HepG2 (cell line): ENCODE data around the gene NUDT3. TPM values are rescaled to one million over a fixed set of nuclear protein-coding genes. Genes with fewer than 3 reads are reported as not detected.

Experiments
- ARID2 ChIP-seq: sonication (generic); formaldehyde crosslinking; IDR thresholded peaks from 2 replicates; pipeline ENCODE4 v1.8.1; 2022; ENCODE audit warnings: mild to moderate bottlenecking, missing genetic modification reagents, borderline replicate concordance
- ASH2L ChIP-seq: fragments of 300-600, 200-600 bp; sonication (generic); IDR thresholded peaks from 2 replicates; pipeline ENCODE4 v1.7.0; 2017; ENCODE audit warnings: low read depth, mild to moderate bottlenecking, moderate library complexity, mixed read lengths, low read length; ENCODE audit not compliant: insufficient read length
- ATF4 ChIP-seq, 2 experiments: fragments of 450-650 bp in 1 of 2; sonication (generic) in 1 of 2; formaldehyde crosslinking; IDR thresholded peaks; 2 replicates each; pipeline versions ENCODE4 v1.5.0 to v1.8.0; 2020 to 2022; ENCODE audit warnings: mild to moderate bottlenecking in 1 of 2, missing genetic modification reagents in 1 of 2
- ATM ChIP-seq: fragments of 450-650 bp; IDR thresholded peaks from 2 replicates; pipeline ENCODE4 v1.7.1; 2017; ENCODE audit warnings: mild to moderate bottlenecking, borderline replicate concordance
- CCAR2 ChIP-seq: fragments of 200-400 bp; formaldehyde crosslinking; optimal IDR thresholded peaks from 2 replicates; pipeline ENCODE3; 2018; ENCODE audit warnings: low read depth, mild to moderate bottlenecking, low read length, moderate library complexity
- GZF1 ChIP-seq: sonication (generic); formaldehyde crosslinking; IDR thresholded peaks from 2 replicates; pipeline ENCODE4 v1.5.1; 2020; ENCODE audit warnings: mild to moderate bottlenecking, missing genetic modification reagents
- MZF1 ChIP-seq: sonication (generic); formaldehyde crosslinking; IDR thresholded peaks from 2 replicates; pipeline ENCODE4 v1.8.1; 2023; ENCODE audit warnings: mild to moderate bottlenecking, missing genetic modification reagents, borderline replicate concordance
- NCOA1 ChIP-seq: sonication (generic); formaldehyde crosslinking; IDR thresholded peaks from 2 replicates; pipeline ENCODE4 v1.9.0; 2021; ENCODE audit warnings: missing genetic modification reagents
- NFYB ChIP-seq: sonication (generic); formaldehyde crosslinking; IDR thresholded peaks from 2 replicates; pipeline ENCODE4 v1.4.0; 2020; ENCODE audit warnings: missing genetic modification reagents
- PRMT3 ChIP-seq: sonication (generic); formaldehyde crosslinking; IDR thresholded peaks from 2 replicates; pipeline ENCODE4 v1.8.1; 2022; ENCODE audit warnings: low read depth, mild to moderate bottlenecking, moderate library complexity, missing genetic modification reagents, borderline replicate concordance
- RBFOX2 ChIP-seq: fragments of 200-400 bp; formaldehyde crosslinking; IDR thresholded peaks from 2 replicates; pipeline ENCODE4 v1.6.1; 2017; ENCODE audit warnings: low read depth, mild to moderate bottlenecking, low read length
- SRSF9 ChIP-seq: fragments of 200-400 bp; formaldehyde crosslinking; IDR thresholded peaks from 2 replicates; pipeline ENCODE4 v1.6.1; 2018; ENCODE audit warnings: borderline replicate concordance, mild to moderate bottlenecking, low read depth, low read length; ENCODE audit not compliant: insufficient read depth, poor library complexity, severe bottlenecking
- TCF7L2 ChIP-seq: IDR thresholded peaks from 2 replicates; pipeline ENCODE4 v1.6.1; 2011; ENCODE audit warnings: mild to moderate bottlenecking, low read depth, low read length, moderate library complexity
- TMF1 ChIP-seq: sonication (generic); formaldehyde crosslinking; IDR thresholded peaks from 2 replicates; pipeline ENCODE4 v1.8.1; 2022; ENCODE audit warnings: low read depth, missing genetic modification reagents
- TRIM22 ChIP-seq: fragments of 450-650 bp; IDR thresholded peaks from 2 replicates; pipeline ENCODE4 v1.6.1; 2017
- ZEB1 ChIP-seq: IDR thresholded peaks from 2 replicates; pipeline ENCODE4 v1.6.1; 2012; ENCODE audit warnings: mild to moderate bottlenecking, low read depth, inconsistent platforms; ENCODE audit not compliant: insufficient replicate concordance
- ZFP90 ChIP-seq: sonication (generic); formaldehyde crosslinking; IDR thresholded peaks from 2 replicates; pipeline ENCODE4 v1.8.0; 2022; ENCODE audit warnings: missing genetic modification reagents, mild to moderate bottlenecking, inconsistent platforms, borderline replicate concordance
- ZKSCAN1 ChIP-seq: fragments of 150-350 bp; IDR thresholded peaks from 2 replicates; pipeline ENCODE4 v1.6.1; 2014; ENCODE audit warnings: low read length
- ZMYM2 ChIP-seq: sonication (generic); formaldehyde crosslinking; IDR thresholded peaks from 2 replicates; pipeline ENCODE4 v1.8.0; 2022; ENCODE audit warnings: mild to moderate bottlenecking, missing genetic modification reagents
- ZNF10 ChIP-seq: sonication (generic); formaldehyde crosslinking; IDR thresholded peaks from 2 replicates; pipeline ENCODE4 v1.4.0; 2020; ENCODE audit warnings: mild to moderate bottlenecking, low read depth, missing genetic modification reagents, borderline replicate concordance
- ZNF235 ChIP-seq: sonication (generic); formaldehyde crosslinking; IDR thresholded peaks from 2 replicates; pipeline ENCODE4 v1.8.1; 2023; ENCODE audit warnings: mild to moderate bottlenecking, missing genetic modification reagents, borderline replicate concordance
- ZNF83 ChIP-seq: sonication (generic); formaldehyde crosslinking; IDR thresholded peaks from 2 replicates; pipeline ENCODE4 v1.4.0; 2020; ENCODE audit warnings: missing genetic modification reagents, mild to moderate bottlenecking, borderline replicate concordance
- polyA plus RNA-seq, 8 experiments: library from polyadenylated mRNA; depleted of rRNA in 3 of 8; stranded (reverse) in 7 of 8; unstranded in 1 of 8; fragments of >200 nt; fragmentation: Illumina TruSeq in 4 of 8; extraction: Trizol in 4 of 8; gene quantifications; 2 replicates each; pipeline versions ENCODE4 v1.2.1 to v1.2.3, GENCODE V29; 2011 to 2016; ENCODE audit warnings: low read depth in 4 of 8, missing spikeins in 1 of 8, mixed read lengths in 1 of 8; ENCODE audit not compliant: insufficient read depth in 1 of 8
- total RNA-seq, 5 experiments: library from RNA; depleted of rRNA; stranded (reverse); fragments of >200 nt; fragmentation: Illumina TruSeq; extraction: Trizol; gene quantifications; 2 replicates each; pipeline ENCODE4 v1.2.3, GENCODE V29; 2016; ENCODE audit warnings: low read depth in 1 of 5
- TF ChIP-seq, protein P1 (sequence below): IDR thresholded peaks from 2 replicates; pipeline ENCODE4 v1.6.1; 2016; ENCODE audit warnings: control low read depth
- TF ChIP-seq, protein P2 (sequence below): sonication (generic); formaldehyde crosslinking; IDR thresholded peaks from 2 replicates; pipeline ENCODE4 v1.4.0; 2020; ENCODE audit warnings: missing genetic modification reagents
- TF ChIP-seq, protein P3 (sequence below): sonication (generic); formaldehyde crosslinking; IDR thresholded peaks from 2 replicates; pipeline ENCODE4 v1.8.0; 2023; ENCODE audit warnings: mild to moderate bottlenecking, missing genetic modification reagents

The NUDT3 gene
- total and polyA plus RNA-seq, 2 of the 13 experiments (the other 11 are each of a cell fraction or from before 2014, with no cell fraction given), result 20.2 to 20.6 TPM

- TF ChIP-seq, protein P1, sequence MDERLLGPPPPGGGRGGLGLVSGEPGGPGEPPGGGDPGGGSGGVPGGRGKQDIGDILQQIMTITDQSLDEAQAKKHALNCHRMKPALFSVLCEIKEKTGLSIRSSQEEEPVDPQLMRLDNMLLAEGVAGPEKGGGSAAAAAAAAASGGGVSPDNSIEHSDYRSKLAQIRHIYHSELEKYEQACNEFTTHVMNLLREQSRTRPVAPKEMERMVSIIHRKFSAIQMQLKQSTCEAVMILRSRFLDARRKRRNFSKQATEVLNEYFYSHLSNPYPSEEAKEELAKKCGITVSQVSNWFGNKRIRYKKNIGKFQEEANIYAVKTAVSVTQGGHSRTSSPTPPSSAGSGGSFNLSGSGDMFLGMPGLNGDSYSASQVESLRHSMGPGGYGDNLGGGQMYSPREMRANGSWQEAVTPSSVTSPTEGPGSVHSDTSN (CRISPR knock-in tag), result no peak
- TF ChIP-seq, protein P2, sequence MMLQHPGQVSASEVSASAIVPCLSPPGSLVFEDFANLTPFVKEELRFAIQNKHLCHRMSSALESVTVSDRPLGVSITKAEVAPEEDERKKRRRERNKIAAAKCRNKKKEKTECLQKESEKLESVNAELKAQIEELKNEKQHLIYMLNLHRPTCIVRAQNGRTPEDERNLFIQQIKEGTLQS (CRISPR knock-in tag), result no peak
- TF ChIP-seq RBFOX2 (peak; percentile 97), ZKSCAN1 (no peak), GZF1 (CRISPR knock-in tag) (peak; percentile 74), MZF1 (CRISPR knock-in tag) (no peak), ATM (no peak), SRSF9 (no peak), ARID2 (0 out of 2 replicates have a peak, but pooled peaks have one; percentile 61), ZMYM2 (CRISPR knock-in tag) (no peak), TCF7L2 (no peak), TMF1 (CRISPR knock-in tag) (peak; percentile 72), CCAR2 (no peak), ATF4 (CRISPR knock-in tag; IDR thresholded peaks at IDR 0.05) (peak in 1 of 2 experiments; percentile 31; a peak in 1 of 4 replicates), ZNF83 (CRISPR knock-in tag) (no peak), ZEB1 (no peak), TRIM22 (no peak), NFYB (CRISPR knock-in tag) (no peak; the same call in 1 of the 2 replicates), NCOA1 (CRISPR knock-in tag) (no peak), PRMT3 (no peak), ZFP90 (CRISPR knock-in tag) (0 out of 2 replicates have a peak, but pooled peaks have one; percentile 84), ZNF235 (peak; percentile 92), ZNF10 (CRISPR knock-in tag) (no peak), ASH2L (peak; percentile 94)
- TF ChIP-seq, protein P3, sequence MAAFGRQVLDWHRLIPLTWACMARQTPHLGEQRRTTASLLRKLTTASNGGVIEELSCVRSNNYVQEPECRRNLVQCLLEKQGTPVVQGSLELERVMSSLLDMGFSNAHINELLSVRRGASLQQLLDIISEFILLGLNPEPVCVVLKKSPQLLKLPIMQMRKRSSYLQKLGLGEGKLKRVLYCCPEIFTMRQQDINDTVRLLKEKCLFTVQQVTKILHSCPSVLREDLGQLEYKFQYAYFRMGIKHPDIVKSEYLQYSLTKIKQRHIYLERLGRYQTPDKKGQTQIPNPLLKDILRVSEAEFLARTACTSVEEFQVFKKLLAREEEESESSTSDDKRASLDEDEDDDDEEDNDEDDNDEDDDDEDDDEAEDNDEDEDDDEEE (CRISPR knock-in tag), result no peak
Measured at GRCh38 chr6:34425498-34426410, 33.3 kb upstream of the NUDT3 start, which contains the start of gene RPS10 (continued).
